ENCODE data around the gene TMEM176A.

TMEM176A gene

DNA sequence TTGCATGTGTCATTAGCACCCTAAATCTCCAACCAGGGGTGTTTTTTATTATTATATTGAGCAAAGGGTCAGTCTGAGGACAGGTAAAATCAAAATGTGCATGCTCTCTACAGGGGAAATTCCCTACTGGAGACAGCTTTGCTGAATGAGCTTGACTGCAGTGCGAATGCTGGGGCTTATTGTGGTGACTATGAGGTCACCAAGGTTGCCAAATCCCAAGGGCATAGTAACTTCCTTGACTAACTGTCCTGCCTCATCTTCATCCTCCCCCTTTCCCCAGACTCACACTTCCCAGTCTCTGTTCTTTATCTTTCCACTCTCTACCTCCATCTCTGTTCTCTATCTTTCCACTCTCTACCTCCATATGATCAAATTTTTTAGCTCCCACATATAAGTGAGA is 28.9 kb downstream of the TMEM176A start:
- H3K4me2 ChIP-seq (ENCODE audit: low read depth, low read length, poor library complexity, severe bottlenecking), result no peak overlapping the region
- no peak overlapping the region for H2AFZ ChIP-seq (ENCODE audit: low read depth, low read length, severe bottlenecking)
- TF ChIP-seq EZH2phosphoT487 (conservative IDR thresholded peaks at IDR 0.05; ENCODE audit: low read length), result no peak
- TF ChIP-seq, protein P1, sequence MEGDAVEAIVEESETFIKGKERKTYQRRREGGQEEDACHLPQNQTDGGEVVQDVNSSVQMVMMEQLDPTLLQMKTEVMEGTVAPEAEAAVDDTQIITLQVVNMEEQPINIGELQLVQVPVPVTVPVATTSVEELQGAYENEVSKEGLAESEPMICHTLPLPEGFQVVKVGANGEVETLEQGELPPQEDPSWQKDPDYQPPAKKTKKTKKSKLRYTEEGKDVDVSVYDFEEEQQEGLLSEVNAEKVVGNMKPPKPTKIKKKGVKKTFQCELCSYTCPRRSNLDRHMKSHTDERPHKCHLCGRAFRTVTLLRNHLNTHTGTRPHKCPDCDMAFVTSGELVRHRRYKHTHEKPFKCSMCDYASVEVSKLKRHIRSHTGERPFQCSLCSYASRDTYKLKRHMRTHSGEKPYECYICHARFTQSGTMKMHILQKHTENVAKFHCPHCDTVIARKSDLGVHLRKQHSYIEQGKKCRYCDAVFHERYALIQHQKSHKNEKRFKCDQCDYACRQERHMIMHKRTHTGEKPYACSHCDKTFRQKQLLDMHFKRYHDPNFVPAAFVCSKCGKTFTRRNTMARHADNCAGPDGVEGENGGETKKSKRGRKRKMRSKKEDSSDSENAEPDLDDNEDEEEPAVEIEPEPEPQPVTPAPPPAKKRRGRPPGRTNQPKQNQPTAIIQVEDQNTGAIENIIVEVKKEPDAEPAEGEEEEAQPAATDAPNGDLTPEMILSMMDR (IDR thresholded peaks at IDR 0.05; ENCODE audit: insufficient read depth, low read length, poor library complexity, severe bottlenecking), result no peak

GRCh38 chr7:150830937-150831336 is 30.4 kb downstream of the TMEM176A start:
- TF ChIP-seq, protein P1 (IDR thresholded peaks at IDR 0.05; ENCODE audit: insufficient read depth, low read length, poor library complexity, severe bottlenecking), result no peak
- no peak for TF ChIP-seq EZH2phosphoT487 (conservative IDR thresholded peaks at IDR 0.05; ENCODE audit: low read length)
- H3K9me3 ChIP-seq (ENCODE audit: insufficient read depth, low read length), result no peaks in the 10 kb centered on the region
- H3K27me3 ChIP-seq (ENCODE audit: low read length), result 0 out of 2 replicates have a peak, but pooled peaks cover 2% of the 10 kb centered on the region
- H3F3A ChIP-seq (ENCODE audit: insufficient read depth), result no peaks in the 10 kb centered on the region
- no peak overlapping the region for H3K4me3 ChIP-seq (ENCODE audit: insufficient read depth, low read length, poor library complexity, severe bottlenecking)
- H3K79me2 ChIP-seq (ENCODE audit: insufficient read depth, low read length), result no peaks in the 10 kb centered on the region
- no peak overlapping the region for H2AFZ ChIP-seq (ENCODE audit: low read depth, low read length, severe bottlenecking)
- H3K36me3 ChIP-seq (ENCODE audit: low read length), result no peaks in the 10 kb centered on the region
- H3K9ac ChIP-seq (ENCODE audit: low read length), result no peak overlapping the region
- no peak overlapping the region for H3K27ac ChIP-seq (ENCODE audit: low read depth, low read length)
- H4K20me1 ChIP-seq (ENCODE audit: low read depth, low read length), result no peaks in the 10 kb centered on the region
- H3K9me2 ChIP-seq (replicated peaks; ENCODE audit: insufficient read depth, low read length), result no peaks in the 10 kb centered on the region
- no peak overlapping the region for H3K4me2 ChIP-seq (ENCODE audit: low read depth, low read length, poor library complexity, severe bottlenecking)

More for the DNA sequence above, 28.9 kb downstream of the TMEM176A start:
- H3K27me3 ChIP-seq (ENCODE audit: low read length), result no peaks in the 10 kb centered on the region
- H4K20me1 ChIP-seq (ENCODE audit: low read depth, low read length), result no peaks in the 10 kb centered on the region
- H3K79me2 ChIP-seq (ENCODE audit: insufficient read depth, low read length), result no peaks in the 10 kb centered on the region
- H3F3A ChIP-seq (ENCODE audit: insufficient read depth), result no peaks in the 10 kb centered on the region
- no peak overlapping the region for H3K4me3 ChIP-seq (ENCODE audit: insufficient read depth, low read length, poor library complexity, severe bottlenecking)
- H3K9ac ChIP-seq (ENCODE audit: low read length), result no peak overlapping the region
- H3K27ac ChIP-seq (ENCODE audit: low read depth, low read length), result no peak overlapping the region
- H3K36me3 ChIP-seq (ENCODE audit: low read length), result no peaks in the 10 kb centered on the region
- H3K9me2 ChIP-seq (replicated peaks; ENCODE audit: insufficient read depth, low read length), result no peaks in the 10 kb centered on the region
- H3K9me3 ChIP-seq (ENCODE audit: insufficient read depth, low read length), result no peaks in the 10 kb centered on the region

GRCh38 chr7:150831851-150832250 is 31.3 kb downstream of the TMEM176A start:
- Histone ChIP-seq H2AFZ (ENCODE audit: low read depth, low read length, severe bottlenecking) (no peak overlapping the region), H3K9me2 (replicated peaks; ENCODE audit: insufficient read depth, low read length) (no peaks in the 10 kb centered on the region), H3K9ac (ENCODE audit: low read length) (no peak overlapping the region), H3K4me2 (ENCODE audit: low read depth, low read length, poor library complexity, severe bottlenecking) (no peak overlapping the region), H3K36me3 (ENCODE audit: low read length) (no peaks in the 10 kb centered on the region), H4K20me1 (ENCODE audit: low read depth, low read length) (no peaks in the 10 kb centered on the region), H3F3A (ENCODE audit: insufficient read depth) (no peaks in the 10 kb centered on the region), H3K79me2 (ENCODE audit: insufficient read depth, low read length) (no peaks in the 10 kb centered on the region), H3K27me3 (ENCODE audit: low read length) (0 out of 2 replicates have a peak, but pooled peaks cover 2% of the 10 kb centered on the region), H3K27ac (ENCODE audit: low read depth, low read length) (no peak overlapping the region), H3K9me3 (ENCODE audit: insufficient read depth, low read length) (no peaks in the 10 kb centered on the region), H3K4me3 (ENCODE audit: insufficient read depth, low read length, poor library complexity, severe bottlenecking) (no peak overlapping the region)
- TF ChIP-seq, protein P1 (IDR thresholded peaks at IDR 0.05; ENCODE audit: insufficient read depth, low read length, poor library complexity, severe bottlenecking), result no peak
- TF ChIP-seq EZH2phosphoT487 (conservative IDR thresholded peaks at IDR 0.05; ENCODE audit: low read length), result no peak
